ENCODE data around the gene MRPS35.
"Not testable (repeated sequence)": the region's sequence is repeated elsewhere in the genome, so short reads cannot be mapped to it uniquely, and the experiment has no call there.

The MRPS35 gene

DNA sequence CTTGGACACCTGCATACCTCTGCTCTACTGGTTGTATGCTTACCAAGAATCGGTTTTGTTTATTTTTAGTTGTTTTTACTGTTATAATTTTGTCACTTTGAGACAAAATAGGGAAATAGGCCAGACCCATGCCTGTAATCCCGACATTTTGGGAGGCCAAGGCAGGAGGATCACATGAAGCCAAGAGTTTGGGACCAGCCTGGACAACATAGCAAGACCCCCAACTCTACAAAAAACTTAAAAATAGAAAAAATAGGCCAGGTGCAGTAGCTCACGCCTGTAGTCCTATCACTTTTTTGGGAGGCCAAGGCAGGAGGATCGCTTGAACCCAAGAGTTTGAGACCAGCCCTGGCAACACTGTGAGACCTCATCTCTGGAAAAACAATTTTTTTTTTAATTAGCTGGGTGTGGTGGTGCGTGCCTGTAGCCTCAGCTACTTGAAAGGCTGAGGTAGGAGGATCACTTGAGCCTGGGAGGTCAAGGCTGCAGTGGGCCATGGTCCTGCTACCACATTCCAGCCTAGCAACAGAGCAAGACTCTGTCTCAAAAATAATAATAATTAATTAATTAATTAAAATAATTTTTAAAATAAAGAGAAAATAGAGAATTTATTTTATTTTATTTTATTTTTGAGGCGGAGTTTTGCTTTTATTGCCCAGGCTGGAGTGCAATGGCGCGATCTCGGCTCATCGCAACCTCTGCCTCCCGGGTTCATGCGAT lies 1.3 kb upstream of the MRPS35 start:
- DNase-seq (ENCODE audit: low read depth in 2 of 2): no peak

DNA sequence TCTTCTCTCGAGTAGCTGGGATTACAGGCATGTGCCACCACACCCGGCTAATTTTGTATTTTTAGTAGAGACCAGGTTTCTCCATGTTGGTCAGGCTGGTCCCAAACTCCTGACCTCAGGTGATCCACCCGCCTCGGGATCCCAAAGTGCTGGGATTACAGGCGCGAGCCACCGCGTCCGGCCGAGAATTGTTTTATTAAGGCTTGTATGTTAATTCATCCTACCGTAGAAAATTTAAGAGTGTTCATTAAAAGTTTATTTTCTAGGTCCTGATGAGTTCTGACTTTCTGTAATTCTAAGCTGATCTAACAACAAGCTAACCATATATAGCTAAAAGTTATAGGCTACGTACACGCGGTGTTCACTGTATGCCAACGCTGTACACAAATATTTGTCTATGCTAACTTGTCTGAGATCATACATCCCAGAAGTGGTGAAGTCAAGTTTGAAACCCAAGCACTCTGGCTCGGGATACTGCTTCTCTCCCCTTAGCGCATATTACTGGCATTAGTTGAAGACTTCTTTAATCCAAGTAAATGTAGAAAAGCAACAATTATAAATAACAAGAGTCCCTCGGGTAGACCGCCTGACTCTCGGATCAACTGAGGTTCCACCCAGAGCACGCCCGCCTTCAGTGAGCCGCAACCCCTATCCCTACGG lies 570 bp upstream of the MRPS35 start:
- no peak for DNase-seq (ENCODE audit: low read depth in 2 of 2)

DNA sequence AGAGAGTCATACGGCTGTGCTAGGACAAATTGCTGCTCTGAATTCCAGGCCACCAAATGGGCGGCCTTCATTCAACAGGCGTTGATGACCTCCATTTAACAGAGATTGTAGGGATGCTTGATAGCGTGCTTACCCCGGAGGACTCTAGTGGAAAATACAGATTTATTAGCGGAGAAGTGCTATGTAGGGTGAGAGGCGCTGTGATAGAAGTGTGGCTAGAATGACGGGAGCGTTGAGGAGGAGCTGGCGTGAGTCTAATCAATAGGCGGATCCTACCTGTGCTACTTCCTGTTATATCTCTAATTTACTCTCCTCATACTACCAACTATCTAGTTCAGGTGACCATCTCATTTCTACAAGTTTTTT lies 668 bp downstream of the MRPS35 start:
- DNase-seq (ENCODE audit: low read depth in 2 of 2): no peak

DNA sequence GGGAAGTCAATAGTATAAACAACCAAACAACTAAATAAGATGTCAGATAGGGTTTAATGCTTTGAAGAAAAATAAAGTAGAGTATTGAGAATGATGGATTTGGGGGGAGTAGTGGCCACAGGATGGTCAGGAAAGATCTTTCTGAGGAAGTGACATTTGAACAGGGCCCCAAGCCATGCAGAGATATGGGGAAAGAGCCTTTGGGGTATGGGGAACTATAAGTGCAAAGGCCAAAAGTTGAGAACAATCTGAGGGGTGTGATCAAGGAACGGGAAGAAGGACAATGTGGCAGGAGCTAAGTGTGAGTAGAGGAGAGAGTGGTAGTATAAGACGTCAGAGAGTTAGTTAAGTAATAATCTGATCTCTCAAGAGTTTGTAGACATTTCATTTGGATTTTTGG lies 1.3 kb downstream of the MRPS35 start:
- no peak for DNase-seq (ENCODE audit: low read depth in 2 of 2)

DNA sequence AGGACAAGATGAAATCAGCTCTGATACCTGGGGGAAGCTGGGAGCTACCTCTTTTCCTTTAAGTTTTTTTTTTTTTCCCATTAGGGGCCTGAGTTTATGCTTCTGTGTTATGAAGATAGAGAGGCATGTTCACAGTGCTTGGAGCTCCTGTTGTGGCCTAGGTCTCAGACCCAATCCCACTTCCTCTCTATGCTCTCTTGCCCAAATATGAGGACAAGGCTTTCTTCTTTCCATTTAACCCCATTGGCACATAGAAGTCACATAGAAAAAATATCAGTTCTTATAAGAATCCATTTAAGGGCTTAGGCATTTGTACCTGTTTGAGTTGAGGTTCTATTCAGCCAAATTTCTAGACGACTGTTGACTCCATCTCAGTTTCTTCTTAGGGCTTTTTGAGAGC lies 12.6 kb downstream of the MRPS35 start:
- DNase-seq (ENCODE audit: low read depth in 2 of 2): no peak

DNA sequence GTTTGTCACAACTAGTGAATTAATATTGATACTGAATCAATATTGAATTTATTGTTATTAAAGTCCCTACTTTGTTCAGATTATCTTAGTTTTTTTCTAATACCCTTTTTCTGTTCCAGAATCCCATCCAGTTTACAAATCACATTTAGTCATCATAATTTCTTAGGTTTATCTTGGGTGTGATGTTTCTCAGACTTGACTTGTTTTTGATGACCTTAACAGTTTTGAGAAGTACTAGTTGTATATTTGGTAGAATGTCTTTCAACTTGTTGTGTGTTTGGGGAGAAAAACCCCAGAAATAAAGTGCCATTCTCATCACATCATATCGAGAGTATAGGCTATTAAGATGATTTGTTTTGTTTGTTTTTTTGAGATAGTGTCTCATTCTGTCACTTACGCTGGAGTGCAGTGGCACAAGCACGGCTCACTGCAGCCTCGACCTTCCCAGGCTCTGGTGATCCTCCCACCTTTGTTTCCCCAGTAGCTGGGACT lies 19.5 kb downstream of the MRPS35 start:
- DNase-seq (ENCODE audit: low read depth in 2 of 2): no peak

DNA sequence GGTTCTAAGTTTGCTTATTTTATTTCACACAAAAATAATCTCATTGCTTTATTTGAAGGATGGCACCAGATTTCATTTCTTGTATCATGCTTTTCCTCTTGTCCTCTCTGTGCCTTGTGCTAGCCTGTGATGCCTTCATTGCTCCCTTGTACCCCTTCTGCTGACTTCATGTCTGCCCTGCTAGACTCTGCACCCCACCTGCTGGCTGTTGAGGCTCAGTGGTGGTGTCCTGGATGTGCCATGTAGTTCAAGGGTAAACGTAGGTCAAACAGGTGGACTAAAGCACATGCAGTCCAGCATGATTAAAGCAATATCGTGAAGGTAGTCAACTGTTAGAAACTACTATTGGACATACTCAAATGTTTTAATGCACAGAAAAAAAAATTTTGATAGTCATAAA lies 21.6 kb downstream of the MRPS35 start:
- DNase-seq (ENCODE audit: low read depth in 2 of 2): no peak

DNA sequence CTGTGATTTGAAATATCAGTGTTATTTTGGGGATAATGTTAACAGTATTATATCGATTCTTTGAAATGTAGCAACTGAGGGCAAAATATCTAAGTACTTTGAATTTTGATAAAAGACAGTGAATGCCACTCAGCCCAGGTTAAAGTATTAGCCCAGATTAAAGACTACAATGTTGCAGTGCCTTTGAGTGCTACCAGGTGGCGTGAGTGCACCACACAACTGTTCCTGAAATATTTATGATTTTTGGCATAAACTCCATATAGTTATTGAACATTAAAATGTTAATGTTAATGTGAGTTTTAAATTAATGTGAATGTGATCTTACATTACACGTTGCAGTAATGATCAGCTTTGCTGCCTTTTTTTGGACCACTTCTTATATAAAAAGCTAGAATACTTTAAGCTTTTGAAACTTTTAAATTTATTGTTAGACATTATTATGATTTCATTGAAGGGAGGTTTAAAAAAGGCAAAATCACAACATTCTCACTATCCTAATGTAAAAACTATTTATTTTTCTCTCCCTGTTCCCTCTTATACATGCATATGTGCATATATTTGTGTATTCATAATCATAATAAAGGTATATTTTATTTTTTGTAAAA lies 22.5 kb downstream of the MRPS35 start:
- DNase-seq (ENCODE audit: low read depth in 2 of 2): no peak

DNA sequence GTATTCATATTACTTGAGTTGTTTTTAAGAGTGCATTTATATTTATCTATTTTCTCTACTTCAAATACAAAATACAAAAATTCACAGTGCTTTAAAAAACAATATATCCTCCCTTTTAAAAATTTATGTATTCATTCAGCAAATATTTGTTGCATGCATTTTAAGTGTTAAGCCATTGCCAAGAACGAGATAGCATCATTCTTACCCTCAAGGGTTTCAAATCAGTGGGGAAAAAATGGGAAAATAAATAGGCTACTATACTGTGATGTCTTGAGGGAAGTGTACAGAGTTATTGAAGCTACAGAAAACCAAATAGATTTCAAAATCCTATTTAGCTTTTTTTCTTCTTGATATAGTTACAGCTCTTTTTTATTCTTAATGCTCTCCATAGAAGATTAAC lies 23.2 kb downstream of the MRPS35 start:
- no peak for DNase-seq (ENCODE audit: low read depth in 2 of 2)

DNA sequence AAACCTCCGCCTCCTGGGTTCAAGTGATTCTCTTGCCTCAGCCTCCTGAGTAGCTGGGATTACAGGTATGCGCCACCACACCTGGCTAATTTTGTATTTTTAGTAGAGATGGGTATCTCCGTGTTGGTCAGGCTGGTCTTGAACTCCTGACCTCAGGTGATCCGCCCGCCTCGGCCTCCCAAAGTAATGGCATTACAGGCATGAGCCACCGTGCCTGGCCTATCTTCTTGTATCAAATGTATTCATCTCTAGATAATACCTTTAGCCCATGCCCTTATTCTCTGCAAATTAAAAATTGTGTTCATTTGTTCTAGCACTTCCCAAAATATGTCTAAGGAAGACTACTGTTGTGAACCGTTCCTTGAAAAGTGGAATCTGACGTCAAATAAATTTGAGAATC lies 23.7 kb downstream of the MRPS35 start:
- DNase-seq (ENCODE audit: low read depth in 2 of 2): not testable (repeated sequence)

DNA sequence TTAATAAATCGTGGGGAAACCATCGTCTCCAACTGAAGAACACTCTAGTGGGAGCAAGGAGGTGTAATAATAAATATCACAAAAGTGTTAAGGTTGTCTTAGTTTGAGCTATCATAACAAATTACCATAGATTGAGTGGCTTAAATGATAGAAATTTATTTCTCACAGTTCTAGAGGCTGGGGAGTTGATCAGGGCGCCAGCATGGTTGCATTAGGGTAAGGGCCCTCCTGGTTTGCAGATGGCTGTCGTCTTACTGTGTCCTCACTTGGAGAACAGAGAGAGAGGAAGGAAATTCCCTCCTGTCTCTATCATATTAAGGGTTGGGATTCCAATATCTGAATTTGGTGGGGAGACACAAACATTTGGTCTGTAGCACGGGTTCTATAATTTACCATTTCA lies 33.0 kb downstream of the MRPS35 start:
- DNase-seq (ENCODE audit: low read depth in 2 of 2): no peak

DNA sequence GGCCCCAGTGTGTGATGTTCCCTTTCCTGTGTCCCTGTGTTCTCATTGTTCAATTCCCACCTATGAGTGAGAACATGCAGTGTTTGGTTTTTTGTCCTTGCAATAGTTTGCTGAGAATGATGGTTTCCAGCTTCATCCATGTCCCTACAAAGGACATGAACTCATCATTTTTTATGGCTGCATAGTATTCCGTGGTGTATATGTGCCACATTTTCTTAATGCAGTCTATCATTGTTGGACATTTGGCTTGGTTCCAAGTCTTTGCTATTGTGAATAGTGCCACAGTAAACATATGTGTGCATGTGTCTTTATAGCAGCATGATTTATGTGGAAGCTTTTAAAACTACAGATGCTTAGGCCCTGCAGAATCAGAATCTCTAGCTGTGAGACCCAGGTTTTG lies 35.1 kb downstream of the MRPS35 start:
- DNase-seq (ENCODE audit: low read depth in 2 of 2): not testable (repeated sequence)

DNA sequence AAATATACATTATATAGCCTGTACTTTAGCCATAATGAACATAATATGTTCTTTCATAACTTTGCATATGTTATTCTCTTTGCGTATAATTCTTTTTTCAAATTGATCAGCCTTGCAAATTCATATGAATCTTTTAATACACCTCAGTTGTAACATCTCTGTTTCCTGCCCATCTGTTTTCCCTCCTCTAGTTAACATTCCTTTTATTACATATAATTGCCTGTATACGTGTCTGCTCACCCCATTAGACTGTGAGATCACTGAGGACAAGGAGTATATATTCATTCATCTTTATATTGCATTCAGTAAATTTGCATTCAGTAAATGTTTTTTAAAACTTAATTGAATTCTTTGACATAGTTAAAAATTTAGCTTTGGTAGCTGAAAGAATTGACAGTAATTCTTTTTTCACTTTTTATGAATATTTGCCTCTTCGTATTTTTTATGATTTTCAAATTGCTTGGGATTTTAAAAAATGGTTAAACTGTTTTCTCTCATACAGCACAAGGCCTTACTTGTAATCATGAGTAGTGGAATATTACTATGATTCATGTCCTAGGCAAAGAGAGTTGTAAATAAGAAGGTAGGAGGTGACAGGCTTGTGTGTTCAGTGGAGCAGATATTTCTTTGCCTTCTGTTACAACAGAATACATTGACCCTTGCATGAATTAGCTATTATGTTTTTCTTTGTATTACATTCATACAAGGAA lies 36.6 kb downstream of the MRPS35 start:
- DNase-seq (ENCODE audit: low read depth in 2 of 2): no peak

DNA sequence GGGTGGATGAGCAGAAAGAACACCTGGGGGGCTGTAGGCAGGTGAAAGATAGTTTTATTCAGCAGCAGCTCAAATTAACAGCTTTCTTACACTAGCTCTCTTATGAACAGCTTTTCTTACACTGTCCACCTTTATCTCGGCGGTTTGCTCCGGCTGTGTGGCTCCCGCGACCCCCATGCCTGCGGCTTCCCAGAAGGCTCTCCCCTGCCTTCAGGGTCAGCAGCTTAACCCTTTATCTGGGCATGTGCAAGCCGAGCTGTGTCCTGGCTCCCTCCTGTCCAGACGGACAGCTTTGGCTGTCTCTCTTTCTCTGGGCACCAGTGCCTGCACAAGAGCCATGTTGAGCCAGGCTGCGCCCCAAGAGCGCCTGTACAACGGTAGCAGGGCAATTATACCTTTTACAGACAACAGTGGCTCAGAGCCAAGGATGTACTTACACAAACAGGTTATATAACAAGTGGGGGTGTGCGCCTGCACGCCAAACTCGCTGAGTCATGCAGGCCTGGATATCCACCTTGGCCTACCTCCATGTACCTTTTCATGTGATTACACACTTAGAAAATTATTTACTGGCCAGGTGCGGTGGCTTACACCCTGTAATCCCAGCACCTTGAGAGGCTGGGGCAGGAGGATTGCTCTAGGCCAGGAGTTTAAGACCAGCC lies 40.9 kb downstream of the MRPS35 start:
- no peak for DNase-seq (ENCODE audit: low read depth in 2 of 2)

DNA sequence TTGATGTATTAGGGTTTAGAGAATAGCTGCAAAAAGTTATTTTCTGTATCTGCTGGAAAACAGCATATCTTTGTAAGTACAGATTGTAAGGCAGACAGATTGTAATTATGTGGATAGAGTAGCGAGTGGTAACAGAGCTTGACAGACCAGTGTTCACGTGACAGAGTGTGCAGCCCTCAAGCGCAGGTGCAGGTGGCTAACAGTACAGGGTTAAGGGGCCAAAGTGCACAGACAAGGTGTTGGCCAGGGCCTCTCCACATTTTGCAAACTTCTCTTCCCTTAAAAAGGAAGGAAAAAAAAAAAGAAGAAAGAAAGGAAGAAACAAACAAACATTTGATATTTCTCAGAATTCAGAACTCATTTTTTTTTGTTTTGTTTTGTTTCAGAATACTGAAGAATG lies 44.2 kb downstream of the MRPS35 start:
- no peak for DNase-seq (ENCODE audit: low read depth in 2 of 2)

DNA sequence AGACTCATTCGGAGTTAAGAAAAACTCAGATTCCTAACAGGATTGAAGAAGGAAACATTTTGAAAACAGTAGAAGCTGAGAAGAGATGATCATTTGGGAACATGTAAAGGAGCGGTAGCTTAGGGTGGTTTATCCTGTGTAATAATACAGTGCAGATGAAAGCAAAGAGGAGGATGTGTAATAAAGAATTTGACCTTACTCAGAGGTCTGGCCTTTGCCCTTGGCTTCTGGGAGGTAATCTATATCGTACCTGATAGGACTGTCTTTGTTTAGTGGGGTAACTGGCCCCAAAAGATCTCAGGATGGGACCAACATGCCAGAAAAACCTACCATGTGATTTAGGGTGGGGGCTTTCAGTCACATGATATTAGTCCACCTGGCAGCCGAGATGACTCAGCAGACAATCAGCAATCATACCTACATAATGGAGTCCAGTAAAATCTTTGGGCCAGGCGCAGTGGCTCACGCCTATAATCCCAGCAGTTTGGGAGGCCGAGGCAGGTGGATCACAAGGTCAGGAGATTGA lies 46.1 kb downstream of the MRPS35 start:
- DNase-seq (ENCODE audit: low read depth in 2 of 2): no peak

DNA sequence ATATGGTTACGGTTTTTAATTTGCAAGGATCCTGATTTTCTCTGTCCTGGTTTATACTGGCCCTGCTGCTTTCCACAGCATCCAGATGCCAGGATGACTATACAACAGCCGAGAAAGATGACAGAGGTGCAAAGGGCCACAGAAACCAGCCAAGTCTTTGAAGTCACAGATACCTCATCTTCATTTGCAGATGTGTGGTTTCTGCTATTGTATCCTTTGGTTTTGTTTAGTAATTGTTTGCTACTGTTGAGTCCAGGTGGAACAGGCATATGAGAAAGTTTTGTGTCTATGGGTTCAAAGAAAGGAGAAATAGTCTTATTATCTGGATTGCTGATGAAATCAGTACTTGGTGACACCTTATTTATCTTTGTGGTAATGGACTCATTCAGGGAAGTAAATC lies 52.1 kb downstream of the MRPS35 start:
- DNase-seq (ENCODE audit: low read depth in 2 of 2): no peak

DNA sequence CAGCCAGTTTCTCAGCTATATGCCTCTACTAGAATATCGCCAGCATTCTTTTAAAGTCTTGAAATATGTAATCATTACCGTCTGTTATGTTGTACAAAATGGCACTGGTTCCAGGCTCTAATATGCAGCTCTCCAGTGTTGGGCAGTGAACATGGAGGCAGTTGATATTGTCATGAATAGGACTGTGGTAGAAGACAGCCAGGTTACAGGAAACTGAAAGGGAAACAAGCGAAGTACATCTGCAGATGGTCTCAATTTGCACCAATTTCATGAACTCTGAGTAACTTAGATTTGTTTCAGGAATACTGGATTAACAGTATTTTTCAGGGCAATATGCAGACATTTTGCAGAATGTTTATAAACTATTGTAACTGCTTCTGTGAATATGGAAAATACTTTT lies 56.0 kb downstream of the MRPS35 start:
- DNase-seq (ENCODE audit: low read depth in 2 of 2): no peak

DNA sequence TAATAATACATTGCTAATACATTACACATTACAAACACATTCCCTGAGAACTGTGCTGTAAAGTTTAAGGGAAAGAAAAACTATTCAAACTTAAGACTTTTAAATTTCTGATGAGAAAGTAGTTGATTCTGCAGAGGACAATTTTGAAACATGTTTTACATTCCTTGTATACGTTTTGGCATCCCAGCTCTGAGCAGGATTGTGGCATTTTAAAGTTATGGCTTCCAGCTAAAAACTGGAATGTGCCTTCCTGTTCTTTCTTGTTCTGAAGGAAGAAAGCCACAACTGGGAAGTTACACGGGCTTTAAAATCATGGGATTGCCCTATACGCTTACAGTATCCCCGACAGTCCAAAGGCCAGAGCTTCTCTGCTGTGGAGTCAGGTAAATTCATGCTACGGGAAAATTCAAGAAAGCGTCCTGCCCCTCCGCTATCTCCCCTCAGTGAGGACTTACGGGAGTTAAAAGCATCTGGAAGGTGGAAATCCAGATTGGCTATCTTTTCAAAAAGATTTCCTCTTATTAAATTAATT lies 58.6 kb downstream of the MRPS35 start:
- no peak for DNase-seq (ENCODE audit: low read depth in 2 of 2)

DNA sequence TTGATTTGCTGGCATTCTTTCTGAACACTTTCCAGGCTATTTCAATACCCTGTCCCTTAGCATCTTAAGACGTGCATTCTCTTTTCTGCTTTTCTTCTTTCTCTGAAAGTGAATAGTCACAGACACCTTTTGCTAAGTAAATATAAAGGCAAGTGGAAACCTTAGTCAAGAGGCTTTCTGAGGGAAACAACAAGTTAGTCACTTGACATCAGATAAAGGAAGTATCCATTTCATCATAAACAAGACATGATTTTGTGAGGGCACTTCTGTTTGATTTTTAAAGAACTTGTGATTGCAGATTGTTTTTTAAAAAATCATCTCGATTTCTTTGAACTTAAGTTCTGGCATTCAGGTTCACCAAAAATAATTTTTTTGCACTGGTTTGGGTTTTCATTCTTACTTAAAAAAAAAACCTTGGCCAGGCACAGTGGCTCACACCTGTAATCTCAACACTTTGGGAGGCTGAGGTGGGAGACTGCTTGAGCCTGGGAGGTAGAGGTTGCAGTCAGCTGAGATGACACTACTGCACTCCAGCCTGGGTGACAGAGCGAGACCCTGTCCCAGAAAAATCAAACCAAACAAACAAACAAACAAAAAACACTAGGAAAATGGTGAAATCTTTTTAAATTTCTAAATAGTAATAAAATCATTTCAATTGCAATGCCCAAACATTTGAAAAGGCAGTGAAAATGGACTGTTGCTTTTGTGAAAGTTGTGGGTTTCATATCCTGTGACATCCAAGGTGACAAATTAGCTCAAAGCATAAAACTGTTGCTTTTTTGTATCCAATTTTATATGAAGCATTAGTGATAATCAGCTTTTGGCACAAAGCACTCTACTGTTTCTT lies 61.1 kb downstream of the MRPS35 start:
- DNase-seq (ENCODE audit: low read depth in 2 of 2): no peak

Measured in stimulated activated CD4-positive, alpha-beta T cell treated with anti-CD3 and anti-CD28 coated beads, Interleukin-1b, Interleukin-23, amount 100 ng/mL, for 1 hour (primary cell).